HFF-Myc (cell line): ENCODE measurements around the gene CTNNAL1.

Source experiments
- DNase-seq: peaks from one replicate; pipeline ENCODE4 v3.0.0-alpha.2; 2011; ENCODE audit warnings: low read depth; ENCODE audit errors: extremely low read depth
- H3K4me3 ChIP-seq: replicated peaks from 2 replicates; pipeline ENCODE4 v1.5.1; 2011; ENCODE audit warnings: low read depth, mild to moderate bottlenecking, control low read depth, low read length
- TF ChIP-seq, protein P1 (sequence below): IDR thresholded peaks from 2 replicates; pipeline ENCODE4 v1.5.1; 2012; ENCODE audit warnings: mild to moderate bottlenecking, low read depth, low read length, control low read depth; ENCODE audit errors: missing control alignments

CTNNAL1 gene

DNA sequence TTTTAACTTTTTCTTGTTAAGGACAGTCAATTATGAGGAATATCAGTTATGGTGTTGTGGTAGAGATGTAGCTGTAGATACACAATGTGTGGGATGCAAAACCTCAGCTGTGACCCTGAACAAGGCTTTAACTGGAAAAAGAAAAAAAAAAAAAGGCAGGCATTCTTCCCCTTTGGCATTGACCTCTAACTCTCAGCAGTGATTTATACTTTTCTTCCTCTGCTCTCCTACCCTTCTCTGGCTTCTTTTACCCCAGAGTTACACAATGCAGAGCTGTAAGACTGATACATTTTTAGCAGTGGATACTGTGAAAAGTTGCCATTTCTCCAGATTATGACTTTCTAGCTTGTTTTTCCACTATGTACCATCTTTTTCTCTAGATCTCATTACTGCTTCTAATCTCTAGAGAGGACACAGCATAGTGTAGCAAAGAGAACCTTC lies 2.0 kb downstream of the CTNNAL1 start:
- TF ChIP-seq, protein P1, sequence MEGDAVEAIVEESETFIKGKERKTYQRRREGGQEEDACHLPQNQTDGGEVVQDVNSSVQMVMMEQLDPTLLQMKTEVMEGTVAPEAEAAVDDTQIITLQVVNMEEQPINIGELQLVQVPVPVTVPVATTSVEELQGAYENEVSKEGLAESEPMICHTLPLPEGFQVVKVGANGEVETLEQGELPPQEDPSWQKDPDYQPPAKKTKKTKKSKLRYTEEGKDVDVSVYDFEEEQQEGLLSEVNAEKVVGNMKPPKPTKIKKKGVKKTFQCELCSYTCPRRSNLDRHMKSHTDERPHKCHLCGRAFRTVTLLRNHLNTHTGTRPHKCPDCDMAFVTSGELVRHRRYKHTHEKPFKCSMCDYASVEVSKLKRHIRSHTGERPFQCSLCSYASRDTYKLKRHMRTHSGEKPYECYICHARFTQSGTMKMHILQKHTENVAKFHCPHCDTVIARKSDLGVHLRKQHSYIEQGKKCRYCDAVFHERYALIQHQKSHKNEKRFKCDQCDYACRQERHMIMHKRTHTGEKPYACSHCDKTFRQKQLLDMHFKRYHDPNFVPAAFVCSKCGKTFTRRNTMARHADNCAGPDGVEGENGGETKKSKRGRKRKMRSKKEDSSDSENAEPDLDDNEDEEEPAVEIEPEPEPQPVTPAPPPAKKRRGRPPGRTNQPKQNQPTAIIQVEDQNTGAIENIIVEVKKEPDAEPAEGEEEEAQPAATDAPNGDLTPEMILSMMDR = no peak
- no peak for DNase-seq
- H3K4me3 ChIP-seq = peak overlapping the region; percentile 88

DNA sequence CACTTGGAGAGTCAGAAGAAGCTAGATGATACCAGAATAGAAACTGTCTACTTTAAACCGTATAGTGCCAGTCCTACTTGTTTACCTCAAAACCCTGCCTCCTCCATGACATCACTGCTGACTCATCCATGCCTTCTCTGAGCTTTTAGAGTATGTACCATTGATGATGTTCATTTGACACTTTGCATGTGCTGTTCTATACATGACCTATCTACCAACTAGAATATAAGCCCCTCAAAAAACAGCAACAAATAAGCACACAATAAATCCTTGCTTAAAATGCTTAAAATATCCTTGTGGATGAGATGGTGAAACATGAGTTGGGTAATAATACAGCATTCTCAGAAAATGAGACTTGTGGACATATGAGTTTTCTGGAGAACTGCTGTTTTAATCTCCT lies 2.6 kb downstream of the CTNNAL1 start:
- peak; percentile 68 for DNase-seq

DNA sequence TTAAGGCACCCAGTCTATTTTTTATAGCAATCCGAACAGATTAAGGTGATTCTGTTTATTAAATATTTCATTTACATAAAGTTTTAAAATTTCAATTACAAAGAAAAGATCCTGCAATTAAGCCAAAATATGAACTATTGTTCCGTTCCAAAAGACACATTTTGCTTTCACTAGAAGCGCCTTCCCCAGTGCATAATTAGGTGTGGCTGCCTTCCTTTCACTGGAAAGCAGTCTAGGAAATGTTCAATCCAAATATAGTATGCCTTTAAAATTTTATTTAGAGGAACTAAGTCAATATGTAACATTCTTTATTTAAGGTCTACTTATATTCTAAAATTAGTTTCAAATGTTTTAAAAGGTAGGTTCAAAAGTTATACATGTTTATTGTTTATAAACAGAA lies 7.6 kb downstream of the CTNNAL1 start:
- H3K4me3 ChIP-seq = no peak overlapping the region
- DNase-seq = no peak
- TF ChIP-seq, protein P1 = no peak

More for the DNA sequence above, 2.6 kb downstream of the CTNNAL1 start:
- no peak overlapping the region for H3K4me3 ChIP-seq
- TF ChIP-seq, protein P1 = no peak

DNA sequence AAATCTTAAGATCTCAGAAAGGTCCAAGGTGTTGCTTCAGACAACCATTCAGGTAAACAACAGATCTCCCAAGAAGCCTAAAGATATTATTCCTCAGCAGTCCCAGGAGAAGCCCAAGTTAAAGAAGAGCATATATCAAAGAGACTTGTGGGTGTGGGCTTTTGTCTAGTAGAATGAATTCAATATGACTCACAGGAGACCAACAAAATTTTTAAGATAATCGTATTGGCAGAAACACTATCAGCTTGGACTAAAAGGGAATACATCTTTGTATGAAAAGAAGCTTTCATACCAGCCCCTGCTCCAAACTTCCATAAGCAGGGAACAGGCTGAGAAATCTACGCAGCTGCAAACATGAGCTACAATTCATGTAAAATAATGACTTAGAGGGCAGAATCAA lies 10.2 kb downstream of the CTNNAL1 start:
- TF ChIP-seq, protein P1 = no peak
- DNase-seq = no peak

DNA sequence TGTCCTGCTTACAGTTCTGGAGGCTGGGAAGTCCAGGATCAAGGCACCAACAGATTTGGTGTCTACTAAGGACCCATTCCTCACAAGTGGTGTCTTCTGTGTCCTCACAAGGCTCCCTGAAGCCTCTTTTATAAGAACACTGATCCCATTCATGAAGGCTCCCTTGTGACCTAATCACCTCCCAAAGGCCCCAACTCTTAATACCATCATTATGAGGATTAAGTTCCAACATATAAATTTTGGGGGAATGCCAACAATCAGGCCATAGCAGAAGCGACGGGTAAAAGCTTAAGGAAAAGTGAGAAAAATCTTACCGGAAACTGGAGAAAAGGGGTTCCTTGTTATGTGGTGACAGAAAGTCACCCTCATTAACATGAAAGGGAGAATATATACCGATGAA lies 11.2 kb downstream of the CTNNAL1 start:
- no peak overlapping the region for H3K4me3 ChIP-seq
- no peak for DNase-seq
- TF ChIP-seq, protein P1 = no peak

More for the DNA sequence above, 10.2 kb downstream of the CTNNAL1 start:
- H3K4me3 ChIP-seq = no peak overlapping the region

DNA sequence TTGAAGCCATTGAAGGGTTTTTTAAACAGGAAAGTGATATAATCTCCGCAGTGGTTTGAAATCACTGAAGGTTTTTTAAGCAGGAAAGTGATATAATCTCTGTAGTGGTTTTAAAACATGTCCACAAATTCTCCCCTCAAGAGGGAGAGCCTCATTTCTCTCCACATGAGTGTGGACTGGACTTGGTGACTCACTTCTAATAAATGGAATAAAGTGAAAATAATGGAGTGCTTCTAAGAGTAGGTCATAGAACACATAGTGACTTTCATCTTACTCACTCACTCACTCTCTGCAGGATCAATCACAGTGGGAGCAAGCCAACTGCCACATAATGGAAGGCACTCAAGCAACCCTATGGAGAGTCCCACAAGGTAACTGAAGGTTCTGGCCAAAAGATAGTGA lies 12.0 kb downstream of the CTNNAL1 start:
- H3K4me3 ChIP-seq = no peak overlapping the region
- TF ChIP-seq, protein P1 = no peak
- no peak for DNase-seq

DNA sequence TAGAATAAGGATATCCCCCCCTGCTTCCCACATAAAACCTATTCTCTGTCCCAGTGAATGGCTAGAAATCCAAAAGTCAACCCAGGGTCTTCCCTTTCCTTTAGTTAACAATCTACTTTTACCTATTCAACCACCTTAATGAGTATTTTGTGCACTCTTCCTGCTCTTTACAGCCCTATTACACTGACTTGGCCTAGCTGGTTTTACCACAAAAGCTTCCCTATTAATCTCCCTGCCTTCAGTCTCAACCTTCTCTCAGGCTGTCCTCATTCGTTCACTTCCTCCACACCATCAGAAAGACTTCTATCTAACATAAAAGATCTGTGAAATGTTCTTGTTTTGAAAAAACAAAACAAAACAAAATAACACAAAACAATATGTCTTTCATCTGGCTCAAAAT lies 16.2 kb downstream of the CTNNAL1 start:
- TF ChIP-seq, protein P1 = no peak
- no peak for DNase-seq
- no peak overlapping the region for H3K4me3 ChIP-seq
